ENCODE measurements around the gene MS4A2.

DNA sequence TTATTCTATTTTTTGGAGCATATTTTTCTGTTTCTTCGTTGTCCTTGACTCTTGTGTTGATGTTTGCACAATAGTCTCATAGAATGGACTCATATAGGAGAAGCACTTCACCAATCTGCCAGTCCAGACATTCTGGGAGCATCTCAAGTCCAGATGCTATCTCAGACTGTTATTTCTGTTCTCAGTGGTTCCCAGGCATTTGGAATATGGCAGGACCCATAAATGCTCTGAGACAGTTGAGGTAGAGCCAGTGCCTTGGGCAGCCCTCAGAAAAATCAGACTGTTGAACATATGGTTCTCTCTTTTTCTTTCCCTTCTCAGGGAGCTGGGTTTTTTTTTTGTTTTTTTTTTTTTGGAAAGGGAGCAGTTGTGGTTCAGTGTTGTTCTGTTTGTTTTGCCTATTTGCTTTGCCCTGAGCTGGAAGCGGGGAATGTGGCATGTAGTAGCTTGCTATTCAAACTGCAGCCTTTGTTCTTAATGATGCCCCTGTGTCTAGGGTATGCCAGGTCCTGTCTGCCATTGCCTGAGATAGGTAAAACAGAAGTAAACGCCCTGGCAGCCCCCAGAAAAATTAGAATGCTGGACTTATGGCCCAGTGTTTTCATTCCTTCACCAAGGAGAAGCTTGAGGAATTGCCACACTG lies 3.7 kb upstream of the MS4A2 start:
- TF ChIP-seq, protein P1, sequence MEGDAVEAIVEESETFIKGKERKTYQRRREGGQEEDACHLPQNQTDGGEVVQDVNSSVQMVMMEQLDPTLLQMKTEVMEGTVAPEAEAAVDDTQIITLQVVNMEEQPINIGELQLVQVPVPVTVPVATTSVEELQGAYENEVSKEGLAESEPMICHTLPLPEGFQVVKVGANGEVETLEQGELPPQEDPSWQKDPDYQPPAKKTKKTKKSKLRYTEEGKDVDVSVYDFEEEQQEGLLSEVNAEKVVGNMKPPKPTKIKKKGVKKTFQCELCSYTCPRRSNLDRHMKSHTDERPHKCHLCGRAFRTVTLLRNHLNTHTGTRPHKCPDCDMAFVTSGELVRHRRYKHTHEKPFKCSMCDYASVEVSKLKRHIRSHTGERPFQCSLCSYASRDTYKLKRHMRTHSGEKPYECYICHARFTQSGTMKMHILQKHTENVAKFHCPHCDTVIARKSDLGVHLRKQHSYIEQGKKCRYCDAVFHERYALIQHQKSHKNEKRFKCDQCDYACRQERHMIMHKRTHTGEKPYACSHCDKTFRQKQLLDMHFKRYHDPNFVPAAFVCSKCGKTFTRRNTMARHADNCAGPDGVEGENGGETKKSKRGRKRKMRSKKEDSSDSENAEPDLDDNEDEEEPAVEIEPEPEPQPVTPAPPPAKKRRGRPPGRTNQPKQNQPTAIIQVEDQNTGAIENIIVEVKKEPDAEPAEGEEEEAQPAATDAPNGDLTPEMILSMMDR (IDR thresholded peaks at IDR 0.05), result no peak
- TF ChIP-seq ZFX (IDR thresholded peaks at IDR 0.05; ENCODE audit: borderline replicate concordance), result no peak

Measured in 22Rv1 (cell line).